Left kidney (tissue), 2 donors: Measurements from ENCODE around the gene CETN1. TPM values are rescaled to one million over a fixed set of nuclear protein-coding genes. Genes with fewer than 3 reads are reported as not detected.

Experiments
- DNase-seq: peaks from one replicate; pipeline ENCODE4 v3.0.0-alpha.2; 2013
- polyA plus RNA-seq: library from polyadenylated mRNA; unstranded; fragments of 120-200 nt; gene quantifications from one replicate; pipeline ENCODE4 v1.2.1, GENCODE V29; 2013; ENCODE audit not compliant: insufficient read length

The CETN1 gene
- polyA plus RNA-seq, 1 donor: not detected

DNA sequence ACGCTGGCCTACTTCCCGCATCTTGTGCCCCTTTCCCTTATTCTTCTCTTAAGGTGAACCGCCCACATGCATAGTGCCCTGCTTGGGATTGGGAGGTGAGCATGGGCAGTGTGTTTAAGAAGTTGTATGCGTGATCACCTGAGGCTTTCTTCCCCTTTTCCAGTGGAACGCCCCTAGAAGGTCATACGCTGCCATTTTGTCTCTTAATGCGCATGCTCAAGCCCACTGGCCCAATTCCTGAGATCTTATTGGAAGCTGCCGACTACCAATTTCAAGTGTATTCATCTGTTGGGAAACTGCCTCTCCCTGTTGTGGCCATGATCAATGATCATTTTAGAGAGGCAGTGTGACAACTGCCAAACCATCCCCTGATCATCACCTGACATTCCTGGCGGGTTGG lies 3.3 kb upstream of the CETN1 start:
- DNase-seq: no peak

DNA sequence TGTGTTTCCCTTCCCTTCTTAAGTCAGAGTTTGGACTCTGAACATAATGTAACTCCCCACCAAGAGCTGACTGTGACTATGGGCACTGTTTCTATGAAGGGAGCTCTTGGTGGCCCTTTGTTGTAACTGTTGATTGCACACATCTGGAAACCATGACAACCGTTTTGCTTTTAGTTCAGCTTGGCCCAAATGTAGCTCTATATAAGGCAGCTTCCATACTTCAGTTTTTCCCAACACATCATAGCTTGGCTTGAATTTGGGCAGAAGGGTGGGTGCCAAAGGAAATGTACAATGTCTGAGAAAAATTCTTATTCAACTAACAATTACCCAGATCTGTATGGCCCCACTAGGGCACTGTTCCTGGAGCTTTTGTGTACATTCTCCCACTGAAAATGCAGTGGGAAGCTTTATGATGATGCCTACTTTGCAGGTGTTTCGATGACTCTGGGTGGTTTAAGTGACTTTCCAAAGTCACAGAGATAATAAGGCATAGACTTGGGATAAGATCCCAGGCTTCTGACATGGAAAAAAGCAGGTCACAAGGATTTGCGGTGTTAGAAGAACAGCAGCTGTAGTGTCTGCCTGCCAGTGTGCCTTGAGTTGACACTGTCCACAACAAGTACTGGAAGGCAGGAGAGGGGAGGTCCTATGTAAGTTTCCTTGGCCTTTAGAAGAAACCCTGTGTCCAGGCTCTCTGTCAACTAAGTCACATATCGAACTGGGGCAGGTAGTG lies 2.4 kb upstream of the CETN1 start:
- DNase-seq: no peak

DNA sequence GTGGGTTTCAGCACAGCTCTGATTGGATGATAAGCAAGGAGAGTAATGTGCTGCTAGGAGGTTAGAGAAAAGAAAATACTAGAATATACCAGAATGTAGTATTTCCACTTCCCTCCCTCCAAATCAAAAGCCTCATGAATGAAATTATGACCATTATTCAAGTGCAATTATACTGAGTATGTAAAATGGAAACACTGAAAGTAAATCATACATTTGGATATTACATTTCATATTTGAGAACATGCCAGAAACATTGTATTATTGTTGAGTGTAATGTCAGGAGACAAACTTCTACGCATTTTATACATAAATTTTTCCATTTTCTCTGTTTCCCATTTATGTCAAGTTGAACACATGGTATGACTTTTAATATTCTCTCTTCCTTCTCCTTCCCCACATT lies 942 bp upstream of the CETN1 start:
- no peak for DNase-seq

DNA sequence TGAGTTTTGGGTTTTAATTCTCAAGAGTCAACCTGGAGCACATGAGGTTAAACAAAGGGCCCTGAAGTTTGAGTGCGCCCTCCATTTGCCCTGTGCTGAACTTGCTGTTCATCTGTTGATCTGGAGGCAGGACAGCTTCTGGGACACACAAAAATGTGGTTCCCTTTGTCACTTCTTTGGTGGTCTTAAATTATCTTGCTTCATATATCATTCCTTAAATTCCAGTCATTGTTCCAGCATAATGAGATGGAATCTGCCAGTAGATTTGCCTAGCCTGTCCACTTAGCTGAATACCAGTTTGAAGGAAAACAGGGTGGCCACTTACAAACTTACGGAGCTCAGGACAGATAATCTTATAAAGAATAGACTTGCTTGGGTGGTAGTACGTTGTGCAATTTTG lies 916 bp downstream of the CETN1 start:
- no peak for DNase-seq

DNA sequence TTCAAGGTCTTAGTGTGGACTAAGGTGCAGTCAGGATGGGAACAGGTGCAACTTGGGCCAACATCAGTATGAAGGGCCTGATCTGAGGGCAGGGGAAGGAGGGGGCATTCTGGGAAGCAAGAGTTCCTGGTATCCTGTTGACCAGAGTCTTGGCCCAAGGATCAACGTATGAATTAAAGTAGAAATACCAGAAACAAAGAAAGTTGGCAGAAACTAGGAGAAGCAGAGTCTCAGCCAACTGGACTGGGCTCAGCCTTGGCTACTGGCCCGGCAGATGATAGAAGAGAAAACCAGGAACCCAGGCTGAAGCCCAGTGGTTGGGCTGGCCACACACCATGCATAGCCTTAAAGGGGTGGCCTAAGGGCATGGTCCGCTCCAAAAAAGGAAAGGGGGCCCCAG lies 2.3 kb downstream of the CETN1 start:
- DNase-seq: no peak

DNA sequence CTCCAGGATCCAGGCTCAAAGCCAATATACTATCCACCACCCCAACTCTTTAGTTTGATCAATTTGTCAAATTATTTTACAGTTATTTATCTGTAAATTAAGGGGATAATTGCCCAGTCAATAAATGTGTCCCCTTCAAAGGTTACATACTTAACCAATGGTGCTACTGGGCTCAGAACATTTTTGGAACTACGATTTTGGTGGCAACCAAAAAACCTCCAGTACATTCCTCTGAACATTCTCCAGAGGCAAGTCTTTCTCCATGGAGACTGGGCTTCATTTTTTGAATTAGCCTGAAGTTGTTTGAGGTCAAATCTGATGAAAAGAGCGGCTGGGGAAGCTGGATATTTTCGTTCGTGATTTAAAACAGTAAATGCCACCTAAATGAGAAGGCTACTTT lies 14.9 kb downstream of the CETN1 start:
- DNase-seq: no peak

DNA sequence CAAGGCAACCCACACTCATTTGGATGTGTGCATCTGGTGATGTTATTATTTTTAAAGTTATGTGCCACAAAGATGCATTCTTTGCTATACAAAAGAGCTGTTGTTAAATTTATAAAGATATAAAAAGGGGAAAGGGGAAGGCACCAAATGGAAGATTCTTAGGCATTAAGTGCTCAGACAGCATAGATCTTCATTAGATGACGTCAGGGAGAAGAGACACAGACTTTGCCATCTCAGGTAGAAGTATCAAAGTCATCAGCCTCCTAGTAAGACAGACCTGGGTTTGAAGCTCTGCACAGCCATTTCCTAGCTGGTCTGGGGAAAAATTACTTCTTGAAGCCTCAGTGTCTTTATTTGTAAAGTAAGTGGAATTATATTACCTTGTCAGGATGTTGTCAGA lies 15.4 kb downstream of the CETN1 start:
- no peak for DNase-seq

DNA sequence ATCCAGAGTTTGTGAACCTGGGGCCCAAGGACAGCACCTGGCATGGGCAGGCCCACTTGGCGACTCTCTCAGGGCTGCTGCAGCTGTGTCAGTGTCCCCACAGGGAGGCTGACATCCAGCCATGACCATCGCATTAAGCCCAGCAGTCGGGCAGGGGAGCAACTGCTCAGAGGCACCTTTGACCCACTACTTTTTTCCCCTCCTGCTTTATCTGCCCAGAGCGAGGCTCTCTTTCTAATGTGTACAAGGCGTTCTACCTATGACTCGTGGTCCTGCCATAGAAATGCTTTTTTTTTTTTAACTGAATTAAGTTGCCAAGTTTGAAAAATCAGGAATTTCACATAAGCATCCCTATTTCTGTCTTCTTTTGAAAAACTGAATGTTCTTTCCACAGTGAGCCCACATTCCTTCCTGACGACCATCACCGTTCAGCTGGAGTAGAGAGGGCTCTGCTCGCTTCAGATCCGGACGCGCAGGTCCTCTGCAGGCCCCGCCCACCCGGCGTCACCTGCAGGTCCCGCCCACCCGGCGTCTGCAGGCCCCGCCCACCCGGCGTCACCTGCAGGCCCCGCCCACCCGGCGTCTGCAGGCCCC lies 16.2 kb downstream of the CETN1 start:
- DNase-seq: no peak

DNA sequence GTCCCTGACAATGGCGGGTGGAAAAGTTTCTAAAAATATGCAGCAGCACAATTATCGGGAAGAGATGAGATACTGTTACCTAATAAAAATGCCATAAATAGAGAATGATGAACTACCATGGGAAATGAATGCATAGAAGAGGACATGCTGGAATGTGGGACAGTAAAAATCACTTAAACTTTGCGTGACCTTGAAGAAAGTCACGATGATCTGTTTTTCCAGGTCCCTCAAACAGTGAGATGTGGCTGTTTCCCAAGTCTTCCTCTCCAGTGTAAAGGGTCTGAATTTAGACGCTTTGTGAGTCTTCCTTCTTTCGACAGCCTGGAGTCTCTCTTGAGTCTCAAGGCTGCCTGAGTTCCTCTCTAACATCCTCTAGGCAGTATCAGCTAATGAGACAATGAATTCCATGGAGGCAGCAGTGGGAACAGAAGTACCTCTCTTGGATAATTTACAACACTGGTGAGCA lies 18.0 kb downstream of the CETN1 start:
- DNase-seq: no peak

DNA sequence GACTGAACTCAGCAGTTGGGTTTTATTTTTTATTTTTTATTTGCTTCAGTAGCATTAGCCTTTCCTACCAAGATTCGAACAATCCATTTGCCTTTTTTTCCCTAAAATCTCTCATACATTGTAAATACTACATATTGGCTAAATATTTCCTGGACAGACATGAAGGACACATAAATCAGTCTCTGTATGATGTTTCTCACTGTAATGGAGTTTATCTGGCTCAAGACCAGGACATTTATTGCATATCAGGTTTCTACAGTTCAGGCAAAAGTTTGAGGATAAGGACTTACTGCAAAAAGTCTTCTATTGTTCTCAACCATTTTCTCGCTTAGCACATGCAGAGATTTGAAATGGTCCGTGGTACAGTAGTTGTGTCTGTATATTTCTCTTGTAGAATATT lies 19.9 kb downstream of the CETN1 start:
- DNase-seq: no peak

DNA sequence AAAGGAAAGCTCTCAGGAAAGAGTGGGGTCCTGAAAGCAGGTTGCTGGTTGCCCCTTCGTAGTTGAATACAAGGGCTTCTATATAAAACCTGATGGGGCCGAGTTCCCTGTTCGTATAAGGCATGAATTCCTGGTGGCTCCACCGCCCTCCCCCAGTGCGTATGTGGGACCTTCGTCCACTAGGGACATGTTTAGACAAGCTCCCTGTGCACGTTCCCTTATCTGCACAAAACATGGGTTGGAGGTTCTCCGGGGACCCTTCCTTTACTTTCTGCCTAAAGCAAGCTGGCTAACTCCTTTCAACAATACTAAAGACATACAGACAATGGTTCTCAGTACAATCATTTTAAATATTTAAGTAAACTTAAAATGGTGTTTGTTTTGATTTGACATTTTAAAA lies 24.6 kb downstream of the CETN1 start:
- DNase-seq: no peak

DNA sequence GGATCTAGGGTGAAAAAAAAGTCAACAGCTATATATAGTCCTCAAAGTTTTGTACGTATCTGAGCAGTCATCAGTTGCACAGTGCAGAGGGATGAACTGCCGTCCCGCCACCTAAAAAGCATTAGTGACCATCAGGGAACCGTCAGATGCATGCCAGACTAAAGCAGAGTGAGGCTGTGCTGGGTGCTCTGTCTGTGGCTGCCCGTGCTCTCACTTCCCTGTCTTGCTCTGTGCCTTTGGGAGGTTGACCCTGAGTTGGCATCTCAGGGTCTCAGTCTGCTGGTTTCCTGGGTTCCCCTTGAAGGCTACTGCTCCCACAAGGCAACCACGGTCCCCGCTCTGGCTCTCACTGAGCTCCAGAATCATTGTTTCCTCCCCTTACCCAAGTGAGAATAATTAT lies 27.8 kb downstream of the CETN1 start:
- no peak for DNase-seq

DNA sequence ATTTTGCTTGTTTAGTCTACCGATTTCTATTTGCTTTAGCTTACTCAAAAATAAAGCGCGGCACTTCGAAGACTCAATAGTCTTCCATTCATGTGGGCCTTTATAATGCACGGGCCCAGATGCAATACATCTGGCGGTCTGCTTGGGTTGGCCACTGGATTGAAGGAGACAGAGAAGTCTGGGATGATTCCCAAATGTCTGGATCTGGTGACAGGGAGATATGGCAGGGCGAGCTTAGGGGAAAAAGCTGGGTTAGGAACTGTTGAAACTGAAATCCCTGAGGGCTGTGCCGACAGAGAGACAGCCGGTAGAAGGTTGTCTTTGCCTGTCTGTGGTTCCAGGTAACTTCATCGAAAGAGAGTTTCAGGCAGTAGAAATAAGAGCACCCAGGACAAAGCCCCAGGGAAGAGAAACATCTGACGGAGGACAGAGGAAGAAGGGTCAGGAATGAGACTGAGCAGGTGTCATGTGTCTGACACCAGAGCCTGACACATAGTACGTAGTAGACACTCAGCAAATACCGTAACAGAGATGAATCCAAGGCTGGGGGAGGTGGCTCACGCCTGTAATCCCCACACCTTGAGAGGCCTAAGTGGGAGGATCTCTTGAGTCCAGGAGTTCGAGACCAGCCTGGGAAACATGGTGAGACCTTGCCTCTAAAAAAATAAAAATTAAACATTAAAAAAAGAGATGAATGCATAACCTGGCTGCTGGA lies 30.2 kb downstream of the CETN1 start:
- DNase-seq: no peak

DNA sequence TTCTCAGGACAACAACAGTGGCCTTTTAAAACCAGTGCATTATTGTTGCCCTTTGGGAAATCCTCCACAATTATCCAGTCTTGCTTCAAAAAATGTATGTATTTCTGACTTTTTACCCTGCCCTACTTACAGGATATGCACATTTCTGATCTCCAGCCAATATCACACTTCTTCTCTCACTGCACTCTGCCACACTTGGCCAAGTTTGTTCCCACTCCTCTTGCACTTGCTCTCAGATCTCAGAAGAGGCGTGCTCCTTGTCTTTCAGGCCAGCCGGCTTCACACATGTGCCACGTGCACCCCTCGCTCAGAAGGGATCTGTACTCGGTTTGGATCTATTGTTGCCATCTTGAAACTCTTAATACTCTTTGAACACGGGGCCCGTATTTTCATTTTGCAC lies 32.0 kb downstream of the CETN1 start:
- DNase-seq: no peak

DNA sequence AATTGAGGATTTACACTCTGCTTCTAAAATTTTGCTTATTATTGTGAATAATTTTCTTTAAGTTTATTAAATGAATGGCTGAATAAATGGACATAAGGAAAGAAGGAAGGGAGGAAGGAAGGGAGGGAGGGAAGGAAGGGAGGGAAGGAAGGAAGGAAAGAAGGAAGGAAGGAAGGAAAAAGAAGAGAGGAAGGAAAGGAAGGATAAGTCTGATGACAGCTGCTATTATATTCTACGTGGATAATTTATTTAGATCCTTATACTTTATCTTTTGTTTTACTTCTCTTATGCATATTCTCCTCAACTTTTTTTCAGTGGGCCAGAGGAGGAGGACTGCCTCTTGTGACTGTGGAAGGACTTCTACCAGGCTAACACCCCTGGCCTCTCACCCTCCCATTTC lies 34.0 kb downstream of the CETN1 start:
- no peak for DNase-seq

DNA sequence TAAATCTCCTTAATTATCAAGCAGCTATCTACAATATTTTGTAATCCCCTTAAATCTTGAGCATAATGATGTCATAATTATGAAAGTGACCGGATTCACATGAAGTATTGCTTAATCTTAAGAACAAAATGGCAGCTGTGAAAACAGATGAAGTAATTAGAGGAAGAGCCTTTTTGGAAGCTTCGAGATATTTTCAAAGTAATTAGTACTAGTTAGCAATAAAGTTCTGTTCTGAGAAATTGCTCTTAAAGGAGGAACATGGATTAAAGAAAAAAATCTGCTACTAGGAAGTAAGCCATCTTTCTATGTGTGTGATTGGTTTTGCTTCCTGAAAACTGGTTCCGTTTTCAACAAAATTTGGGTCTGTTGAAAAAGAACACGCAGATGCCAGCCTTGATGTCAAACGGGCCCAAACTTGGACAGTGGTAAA lies 34.9 kb downstream of the CETN1 start:
- DNase-seq: no peak

DNA sequence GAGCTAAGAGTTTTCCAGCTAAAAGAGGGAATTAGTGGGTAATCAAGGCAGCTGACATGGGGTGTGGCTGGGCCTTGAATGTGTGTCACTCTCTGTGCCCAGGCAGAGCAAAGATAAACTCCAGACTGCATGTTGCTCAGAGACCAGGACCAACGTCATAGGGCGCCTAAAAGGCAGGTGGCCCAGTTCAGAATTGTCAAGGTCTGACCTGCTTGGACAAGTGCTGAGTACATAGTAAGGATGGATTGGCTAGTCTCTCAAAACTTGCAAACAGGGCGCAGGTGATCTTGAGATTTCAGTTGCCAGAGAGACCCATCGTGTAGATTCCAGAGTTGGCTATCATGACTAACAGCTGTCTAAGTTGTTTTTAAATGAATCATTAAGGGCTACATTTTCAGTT lies 35.6 kb downstream of the CETN1 start:
- no peak for DNase-seq

DNA sequence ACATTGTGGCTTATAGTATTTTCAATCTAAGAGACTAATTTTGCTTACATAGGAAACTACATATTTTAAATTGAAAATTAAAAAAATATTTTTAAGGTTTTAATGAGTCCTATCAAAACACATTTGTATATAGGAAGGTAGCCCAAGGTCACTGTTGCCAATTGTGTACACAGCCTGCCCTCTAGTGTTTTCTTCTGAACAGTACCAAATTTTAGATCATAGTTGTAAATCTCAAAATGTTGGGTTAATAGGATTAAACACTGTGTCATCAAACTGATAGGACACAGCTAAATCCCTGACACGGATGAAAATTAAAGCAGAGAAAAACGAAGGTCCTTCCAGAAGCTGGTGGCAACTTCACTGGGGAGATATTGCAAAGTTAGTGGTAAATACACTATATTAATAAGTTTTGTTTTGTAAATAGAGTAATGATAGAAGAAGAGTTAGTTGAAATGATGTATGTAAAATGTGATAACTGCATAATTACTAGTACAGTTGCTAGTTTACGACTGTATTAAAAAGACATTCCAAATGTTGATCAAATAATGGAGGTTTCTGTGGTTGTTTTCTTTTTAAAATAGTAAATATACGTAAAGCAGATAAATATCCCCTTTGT lies 36.3 kb downstream of the CETN1 start:
- DNase-seq: no peak

DNA sequence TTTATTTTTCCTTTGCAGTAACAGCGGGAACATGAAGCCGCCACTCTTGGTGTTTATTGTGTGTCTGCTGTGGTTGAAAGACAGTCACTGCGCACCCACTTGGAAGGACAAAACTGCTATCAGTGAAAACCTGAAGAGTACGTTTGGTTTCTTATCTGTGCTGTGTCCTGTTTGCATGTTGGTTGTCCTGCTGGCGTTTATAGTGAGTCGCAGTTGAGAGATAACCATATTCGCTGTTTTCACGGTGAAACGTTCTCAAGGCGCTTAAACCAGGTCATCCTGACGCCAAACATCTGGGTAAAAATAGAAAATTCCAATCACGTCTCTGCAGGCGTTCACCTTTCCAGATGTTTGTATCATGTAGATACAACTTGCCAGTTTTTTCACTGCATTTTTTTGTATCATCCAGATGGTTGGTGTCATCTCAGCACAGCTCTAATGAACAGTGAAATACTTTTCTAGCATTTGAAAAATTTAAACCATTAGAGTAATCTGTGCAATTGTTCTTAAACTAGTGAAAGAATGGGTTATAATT lies 37.9 kb downstream of the CETN1 start:
- no peak for DNase-seq

DNA sequence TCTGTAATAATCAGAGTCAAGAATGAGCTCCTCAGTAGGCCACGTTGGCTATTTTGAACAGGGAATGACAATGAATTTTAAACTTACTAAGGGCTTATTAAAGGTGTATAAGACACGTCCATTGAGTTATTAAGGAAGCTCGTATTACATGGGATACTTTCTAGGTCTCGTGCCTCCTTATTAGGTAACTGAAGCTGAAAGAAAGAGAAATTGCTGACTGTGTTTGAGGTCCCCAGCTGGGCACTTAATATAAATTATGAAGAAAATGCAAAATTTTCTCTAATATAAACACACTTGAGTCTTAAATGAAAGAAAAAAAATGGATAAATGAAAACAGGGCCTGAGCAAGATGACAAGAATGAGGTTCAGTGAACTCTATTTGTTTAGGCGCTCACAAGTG lies 38.4 kb downstream of the CETN1 start:
- DNase-seq: no peak

DNA sequence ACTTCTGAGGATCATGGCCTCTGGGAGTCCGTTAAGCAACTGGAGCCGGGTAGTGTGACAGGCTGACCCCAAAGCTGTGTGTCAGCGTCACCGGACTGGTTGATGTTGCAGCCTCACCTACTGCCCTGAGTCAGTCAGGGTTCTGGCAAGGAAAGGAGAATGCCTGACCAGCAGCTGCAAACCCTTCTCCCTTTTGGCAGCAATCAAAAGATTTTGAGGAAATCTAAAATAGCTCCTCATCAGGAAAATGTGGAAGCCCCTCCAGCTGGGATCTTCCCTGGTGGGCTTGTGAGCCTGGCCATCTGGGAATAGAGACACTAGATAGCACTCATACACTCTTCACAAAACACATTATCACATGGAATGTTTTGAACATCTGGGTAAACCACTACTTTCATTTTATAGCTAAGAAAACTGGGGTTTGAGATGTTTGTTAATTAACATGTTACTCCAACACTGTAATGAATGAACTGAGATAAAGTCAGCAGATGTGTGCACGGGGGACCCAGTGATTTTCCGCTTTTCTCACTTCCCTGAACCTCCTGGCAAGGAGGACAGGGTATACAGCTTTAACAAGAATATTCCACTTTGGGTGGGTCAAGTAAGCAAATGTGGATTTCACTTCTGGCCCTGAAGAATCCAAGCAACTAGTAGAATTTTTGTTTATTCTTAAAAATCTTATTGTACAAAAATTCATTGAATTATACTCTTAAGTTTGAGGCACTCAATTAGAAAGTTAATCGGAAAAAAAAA lies 41.3 kb downstream of the CETN1 start:
- DNase-seq: no peak

DNA sequence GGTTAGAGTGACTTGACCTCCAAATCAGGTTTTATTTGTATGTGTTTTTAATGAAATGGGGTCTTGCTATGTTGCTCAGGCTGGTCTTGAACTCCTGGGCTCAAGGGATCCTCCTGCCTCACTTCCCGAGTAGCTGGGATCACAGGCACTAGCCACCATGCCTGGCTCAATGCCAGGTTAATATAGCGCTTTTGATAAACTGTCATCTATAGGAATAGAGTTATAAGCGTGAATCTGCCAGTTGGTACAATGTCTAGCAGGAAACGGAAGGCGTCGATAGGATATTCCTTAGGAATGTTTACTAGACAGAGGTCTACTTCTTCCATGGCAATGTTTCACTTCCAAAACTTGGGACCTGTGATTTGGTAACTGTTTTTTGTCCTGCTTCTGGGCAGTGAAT lies 42.1 kb downstream of the CETN1 start:
- DNase-seq: no peak
